PC-9 (cell line): ENCODE measurements around the gene CLTB. TPM values are rescaled to one million over a fixed set of nuclear protein-coding genes. Genes with fewer than 3 reads are reported as not detected.

Experiments used
- Bru-seq: library from RNA; stranded (reverse); fragments of 400-500 nt; gene quantifications from one replicate; lab custom pipeline; 2021; lab: Mats Ljungman, UMichigan
- BruChase-seq, 2 experiments: library from RNA; stranded (reverse); fragments of 400-500 nt; gene quantifications; one replicate each; lab custom pipeline; 2021; lab: Mats Ljungman, UMichigan
- BruUV-seq: library from RNA; stranded (reverse); fragments of 400-500 nt; replicated peaks from 2 replicates; lab custom pipeline; 2021; lab: Mats Ljungman, UMichigan
- CTCF ChIA-PET: fragments of 300-600 bp; sonication (Branson Sonifier 250); formaldehyde crosslinking; loops from one replicate; lab custom pipeline; 2022; ENCODE audit warnings: antibody characterized with exemption; lab: Charles Lee
- POLR2A ChIA-PET: fragments of 300-600 bp; sonication (Branson Sonifier 250); formaldehyde crosslinking; loops from one replicate; lab custom pipeline; 2022; ENCODE audit warnings: antibody characterized with exemption; ENCODE audit not compliant: unreplicated experiment; lab: Charles Lee
- DNase-seq, 2 experiments: peaks; one replicate each; pipeline versions ENCODE4 v3.0.0 to v3.0.0-alpha.2; 2015 to 2022; ENCODE audit warnings: mixed read lengths in 1 of 2
- H2AFZ ChIP-seq: fragments of 200-600 bp; sonication (generic); 2 replicates; pipeline ENCODE4 v1.8.1; 2017; ENCODE audit warnings: antibody characterized with exemption
- H3F3A ChIP-seq: fragments of 200-600 bp; sonication (generic); 2 replicates; pipeline ENCODE4 v1.8.1; 2017; ENCODE audit warnings: antibody characterized with exemption, mild to moderate bottlenecking, low read depth; ENCODE audit not compliant: insufficient read depth
- H3K27ac ChIP-seq: fragments of 200-600 bp; sonication (generic); 2 replicates; pipeline ENCODE4 v1.6.1; 2016; ENCODE audit warnings: mixed run types
- H3K27me3 ChIP-seq: fragments of 200-600 bp; sonication (generic); 2 replicates; pipeline ENCODE4 v1.6.1; 2016; ENCODE audit warnings: low read depth, mixed run types; ENCODE audit not compliant: insufficient read depth
- H3K36me3 ChIP-seq: fragments of 200-600 bp; sonication (generic); 2 replicates; pipeline ENCODE4 v1.6.1; 2016; ENCODE audit warnings: low read depth, mixed run types
- H3K4me1 ChIP-seq: fragments of 200-600 bp; sonication (generic); replicated peaks from 2 replicates; pipeline ENCODE4 v1.6.1; 2016; ENCODE audit warnings: mixed run types; ENCODE audit not compliant: insufficient read depth
- H3K4me2 ChIP-seq: fragments of 200-600 bp; sonication (generic); 2 replicates; pipeline ENCODE4 v1.6.1; 2017; ENCODE audit warnings: mixed run types
- H3K4me3 ChIP-seq: fragments of 200-600 bp; sonication (generic); 2 replicates; pipeline ENCODE4 v1.6.1; 2016; ENCODE audit warnings: mixed run types
- H3K79me2 ChIP-seq: fragments of 200-600 bp; sonication (generic); 2 replicates; pipeline ENCODE4 v1.6.1; 2017; ENCODE audit warnings: low read depth, mixed run types
- H3K9me2 ChIP-seq: fragments of 200-600 bp; sonication (generic); 2 replicates; pipeline ENCODE4 v1.8.1; 2017; ENCODE audit warnings: mild to moderate bottlenecking; ENCODE audit not compliant: insufficient read depth
- H3K9me3 ChIP-seq: fragments of 200-600 bp; sonication (generic); 2 replicates; pipeline ENCODE4 v1.8.1; 2016; ENCODE audit warnings: low read depth; ENCODE audit not compliant: insufficient read depth
- H4K20me1 ChIP-seq: fragments of 200-600 bp; sonication (generic); 2 replicates; pipeline ENCODE4 v1.8.1; 2017; ENCODE audit not compliant: insufficient read depth
- EZH2 ChIP-seq: fragments of 200-600 bp; sonication (generic); IDR thresholded peaks from 2 replicates; pipeline ENCODE4 v1.8.0; 2017; ENCODE audit warnings: antibody characterized with exemption, low read depth
- intact Hi-C: fragments of 100-400 bp; cut with micrococcal nuclease; formaldehyde crosslinking; loops from one replicate; pipeline ENCODE4 v1.10.0; 2022; ENCODE audit not compliant: unreplicated experiment
- long read RNA-seq: library from polyadenylated mRNA; stranded (forward); transcript quantifications from one replicate; pipeline ENCODE4 v2.0.0, GENCODE V29; 2022
- total RNA-seq: library from RNA; stranded (reverse); gene quantifications from 2 replicates; pipeline ENCODE4 v1.2.3, GENCODE V29; 2021
- TF ChIP-seq, protein P1 (sequence below): fragments of 200-600 bp; sonication (generic); conservative IDR thresholded peaks from 2 replicates; pipeline ENCODE4 v1.6.1; 2017; ENCODE audit warnings: mixed run types, antibody characterized with exemption, mild to moderate bottlenecking, moderate library complexity

Gene CLTB, protein sequence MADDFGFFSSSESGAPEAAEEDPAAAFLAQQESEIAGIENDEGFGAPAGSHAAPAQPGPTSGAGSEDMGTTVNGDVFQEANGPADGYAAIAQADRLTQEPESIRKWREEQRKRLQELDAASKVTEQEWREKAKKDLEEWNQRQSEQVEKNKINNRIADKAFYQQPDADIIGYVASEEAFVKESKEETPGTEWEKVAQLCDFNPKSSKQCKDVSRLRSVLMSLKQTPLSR
- total RNA-seq = 123 and 126 TPM in 2 replicates
- percentile 84 among the genes with signal in this experiment for Bru-seq, nascent RNA
- percentile 73 among the genes with signal in this experiment for BruChase-seq, experiment 1, labeled RNA remaining after a 2-hour chase
- percentile 83 among the genes with signal in this experiment for BruChase-seq, experiment 2, labeled RNA remaining after a 6-hour chase
- long read RNA-seq, transcript CLTB-202 (5 exons, 1,161 nt) = major isoform, 236 of 270 reads
- long read RNA-seq, partial matches to known transcripts = 22 of 270 reads
- long read RNA-seq, other reads (novel, unspliced or antisense) = 11 of 270 reads

DNA sequence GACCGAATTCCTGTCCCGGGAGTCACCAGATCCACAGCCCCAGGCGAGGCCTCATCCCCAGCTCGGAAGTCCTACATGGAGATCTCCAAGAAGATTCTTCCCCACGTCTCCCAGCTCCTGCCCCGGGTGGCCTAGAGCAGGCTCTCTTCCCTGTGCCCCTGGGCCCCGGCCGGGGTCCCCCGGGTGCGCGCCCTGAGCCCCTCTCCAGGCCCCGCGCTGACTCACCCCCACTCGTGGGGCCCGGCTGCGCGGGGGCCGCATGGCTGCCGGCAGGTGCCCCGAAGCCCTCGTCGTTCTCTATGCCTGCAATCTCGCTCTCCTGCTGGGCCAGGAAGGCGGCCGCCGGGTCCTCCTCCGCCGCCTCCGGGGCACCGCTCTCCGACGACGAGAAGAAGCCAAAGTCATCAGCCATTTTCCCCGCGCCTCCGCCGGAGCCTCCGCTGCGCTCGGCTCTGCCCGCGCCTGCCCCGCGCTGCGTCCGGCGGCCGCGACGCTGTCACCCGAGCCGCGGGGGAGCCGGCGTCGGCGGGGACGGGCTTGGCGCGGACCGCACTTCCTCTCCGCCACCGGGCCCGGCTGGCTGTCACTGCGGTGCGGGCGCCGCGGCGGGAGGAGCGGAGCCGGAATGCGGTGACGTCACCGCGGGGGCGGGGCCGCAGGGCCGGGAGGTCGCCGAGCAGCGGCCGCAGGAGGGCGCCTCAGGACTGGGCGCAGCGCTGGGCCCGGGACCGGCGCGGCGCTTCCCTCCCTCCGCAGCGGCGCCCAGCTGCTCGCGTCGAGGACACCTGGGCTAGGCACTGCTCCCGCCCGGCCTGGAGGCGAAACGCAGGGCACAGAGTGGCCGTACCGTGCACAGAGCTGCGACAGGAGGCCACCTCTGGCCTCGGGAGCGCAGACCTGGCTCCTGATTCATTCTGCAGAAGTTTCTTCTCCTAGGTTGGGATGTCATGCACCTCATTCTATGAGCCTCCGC lies at the start of gene CLTB:
Gene CLTB (minus strand): TSS at position 588 of the 973 bp plus-strand sequence. CDS start 176 bp downstream, at position 412.
- peak; percentile 85 to 87 for DNase-seq
- H3K9me2 ChIP-seq = no peaks in the 10 kb centered on the region
- H3K27ac ChIP-seq = peak within 1 kb of the TSS; percentile 94
- TF ChIP-seq, protein P1, sequence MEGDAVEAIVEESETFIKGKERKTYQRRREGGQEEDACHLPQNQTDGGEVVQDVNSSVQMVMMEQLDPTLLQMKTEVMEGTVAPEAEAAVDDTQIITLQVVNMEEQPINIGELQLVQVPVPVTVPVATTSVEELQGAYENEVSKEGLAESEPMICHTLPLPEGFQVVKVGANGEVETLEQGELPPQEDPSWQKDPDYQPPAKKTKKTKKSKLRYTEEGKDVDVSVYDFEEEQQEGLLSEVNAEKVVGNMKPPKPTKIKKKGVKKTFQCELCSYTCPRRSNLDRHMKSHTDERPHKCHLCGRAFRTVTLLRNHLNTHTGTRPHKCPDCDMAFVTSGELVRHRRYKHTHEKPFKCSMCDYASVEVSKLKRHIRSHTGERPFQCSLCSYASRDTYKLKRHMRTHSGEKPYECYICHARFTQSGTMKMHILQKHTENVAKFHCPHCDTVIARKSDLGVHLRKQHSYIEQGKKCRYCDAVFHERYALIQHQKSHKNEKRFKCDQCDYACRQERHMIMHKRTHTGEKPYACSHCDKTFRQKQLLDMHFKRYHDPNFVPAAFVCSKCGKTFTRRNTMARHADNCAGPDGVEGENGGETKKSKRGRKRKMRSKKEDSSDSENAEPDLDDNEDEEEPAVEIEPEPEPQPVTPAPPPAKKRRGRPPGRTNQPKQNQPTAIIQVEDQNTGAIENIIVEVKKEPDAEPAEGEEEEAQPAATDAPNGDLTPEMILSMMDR = peak; percentile 29; the same call in 1 of the 2 replicates
- TF ChIP-seq EZH2 = no peak
- H3K79me2 ChIP-seq = peaks cover 41% of the 10 kb centered on the region
- no peaks in the 10 kb centered on the region for H3K36me3 ChIP-seq
- H3K4me3 ChIP-seq = peak within 1 kb of the TSS; percentile 98
- H2AFZ ChIP-seq = peak within 1 kb of the TSS; percentile 72
- H3F3A ChIP-seq = peaks cover 68% of the 10 kb centered on the region
- H4K20me1 ChIP-seq = peaks cover 26% of the 10 kb centered on the region
- peak within 1 kb of the TSS; percentile 93 for H3K4me2 ChIP-seq
- intact Hi-C loops = loop anchor here (1.0 to 5.0 kb wide), 5 partner anchors 32 to 406 kb away; partner anchors contain the start of genes FAF2 and RNF44
- POLR2A ChIA-PET = interaction anchor here (0.5 to 1.0 kb wide), 6 partner anchors 31 to 405 kb away, joined by 3 to 5 read pairs (median 4); partner anchors contain the start of genes FAF2 and RNF44
- CTCF ChIA-PET = interaction anchor here (0.6 to 1.0 kb wide), 10 partner anchors 22 to 888 kb away, joined by 3 to 7 read pairs (median 4); partner anchors contain the start of gene RNF44
- H3K4me1 ChIP-seq = peaks cover 81% of the 10 kb centered on the region
- no TSS peak for BruUV-seq
- H3K27me3 ChIP-seq = no peaks in the 10 kb centered on the region
- H3K9me3 ChIP-seq = peaks cover 14% of the 10 kb centered on the region; the same call in 1 of the 2 replicates

DNA sequence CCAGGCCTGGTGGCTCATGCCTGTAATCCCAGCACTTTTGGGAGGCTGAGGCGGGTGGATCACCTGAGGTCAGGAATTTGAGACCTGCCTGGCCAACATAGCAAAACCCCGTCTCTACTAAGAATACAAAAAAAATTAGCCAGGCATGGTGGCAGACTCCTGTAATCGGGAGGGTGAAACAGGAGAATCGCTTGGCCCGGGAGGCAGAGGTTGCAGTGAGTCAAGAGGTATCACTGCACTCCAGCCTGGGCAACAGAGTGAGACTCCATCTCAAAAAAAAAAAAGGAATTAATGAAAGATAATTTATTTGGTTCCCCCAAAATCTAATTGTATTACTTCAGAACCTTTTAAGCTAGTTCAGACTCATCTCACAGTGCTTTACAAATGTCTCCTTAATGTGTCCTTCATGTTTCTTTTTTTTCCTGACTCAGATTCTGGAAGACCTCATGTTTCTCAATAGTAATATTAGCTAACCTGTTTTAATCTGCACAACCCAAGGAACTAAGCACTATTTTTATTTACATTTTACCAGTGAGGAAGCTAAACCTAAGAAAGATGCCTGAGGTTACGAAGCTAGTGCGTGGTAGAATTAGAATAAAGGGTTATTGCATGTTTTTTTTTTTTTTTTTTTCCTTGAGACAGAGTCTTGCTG lies 46.9 kb upstream of the CLTB start:
- H3K36me3 ChIP-seq = no peaks in the 10 kb centered on the region; the same call in 1 of the 2 replicates
- H3K9me2 ChIP-seq = no peaks in the 10 kb centered on the region
- BruUV-seq = no TSS peak
- H3F3A ChIP-seq = peaks cover 42% of the 10 kb centered on the region
- TF ChIP-seq, protein P1 = no peak
- TF ChIP-seq EZH2 = no peak
- no peaks in the 10 kb centered on the region for H3K9me3 ChIP-seq
- H3K4me3 ChIP-seq = no peak overlapping the region
- ChIA-PET CTCF (interaction anchor here (0.7 kb wide), 1 partner anchor 103 kb away, joined by 11 read pairs; no protein-coding TSS in a partner anchor), POLR2A (interaction anchor here (0.6 kb wide), 2 partner anchors 73 to 938 kb away, joined by 4 to 11 read pairs; no protein-coding TSS in a partner anchor)
- no peaks in the 10 kb centered on the region for H3K27me3 ChIP-seq
- H4K20me1 ChIP-seq = peaks cover 84% of the 10 kb centered on the region
- no peak overlapping the region for H2AFZ ChIP-seq
- H3K4me2 ChIP-seq = no peak overlapping the region
- peaks cover 13% of the 10 kb centered on the region for H3K4me1 ChIP-seq
- DNase-seq = no peak
- intact Hi-C loops = no loop called here
- no peak overlapping the region for H3K27ac ChIP-seq
- peaks cover 98% of the 10 kb centered on the region for H3K79me2 ChIP-seq
